Measurements from ENCODE around the gene IL1RAPL1.

Gene IL1RAPL1

DNA sequence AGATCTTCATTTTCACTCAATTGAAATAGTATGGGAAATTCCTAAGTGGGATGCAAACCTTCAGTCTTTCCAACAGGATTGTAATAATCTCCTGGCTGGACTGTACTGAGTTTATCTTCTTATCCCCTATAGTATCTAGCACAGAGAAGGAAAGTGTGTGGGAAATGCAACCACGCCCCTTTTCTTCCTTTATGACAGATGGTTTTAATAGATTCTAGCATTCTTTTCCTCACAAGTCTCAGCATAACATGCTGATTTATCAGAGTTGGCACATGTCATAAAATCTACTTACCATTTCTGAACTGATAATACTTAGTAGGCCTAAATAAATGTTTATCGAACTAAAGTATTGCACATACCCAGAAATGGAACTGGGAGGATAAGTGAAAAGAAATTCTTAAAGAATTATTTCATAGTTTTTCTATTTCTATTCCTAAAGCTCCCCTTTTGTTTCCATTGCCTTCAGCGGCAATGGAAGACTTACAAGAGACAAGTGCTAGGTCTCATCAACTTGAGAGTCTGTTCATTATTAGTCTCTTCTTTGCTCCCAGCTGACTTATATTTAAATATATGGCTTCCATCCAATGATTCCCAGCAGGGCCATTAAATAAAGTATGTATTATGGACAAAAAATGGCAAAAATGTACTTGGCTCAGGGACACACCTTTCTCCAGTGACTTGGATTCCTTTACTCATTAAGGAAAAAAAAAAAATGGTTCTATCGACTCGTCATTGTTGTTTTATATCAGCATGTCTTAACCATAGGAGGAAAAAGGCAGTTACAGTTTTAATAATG, 484.5 kb downstream of the IL1RAPL1 start:
- H3K4me3 ChIP-seq (replicated peaks in 1 of 2; ENCODE audit: low read depth in 2 of 2, low read length in 2 of 2): no peak overlapping the region
- peak; percentile 1 to 30 for DNase-seq (ENCODE audit: low read depth in 2 of 2)
- TF ChIP-seq, protein P1, sequence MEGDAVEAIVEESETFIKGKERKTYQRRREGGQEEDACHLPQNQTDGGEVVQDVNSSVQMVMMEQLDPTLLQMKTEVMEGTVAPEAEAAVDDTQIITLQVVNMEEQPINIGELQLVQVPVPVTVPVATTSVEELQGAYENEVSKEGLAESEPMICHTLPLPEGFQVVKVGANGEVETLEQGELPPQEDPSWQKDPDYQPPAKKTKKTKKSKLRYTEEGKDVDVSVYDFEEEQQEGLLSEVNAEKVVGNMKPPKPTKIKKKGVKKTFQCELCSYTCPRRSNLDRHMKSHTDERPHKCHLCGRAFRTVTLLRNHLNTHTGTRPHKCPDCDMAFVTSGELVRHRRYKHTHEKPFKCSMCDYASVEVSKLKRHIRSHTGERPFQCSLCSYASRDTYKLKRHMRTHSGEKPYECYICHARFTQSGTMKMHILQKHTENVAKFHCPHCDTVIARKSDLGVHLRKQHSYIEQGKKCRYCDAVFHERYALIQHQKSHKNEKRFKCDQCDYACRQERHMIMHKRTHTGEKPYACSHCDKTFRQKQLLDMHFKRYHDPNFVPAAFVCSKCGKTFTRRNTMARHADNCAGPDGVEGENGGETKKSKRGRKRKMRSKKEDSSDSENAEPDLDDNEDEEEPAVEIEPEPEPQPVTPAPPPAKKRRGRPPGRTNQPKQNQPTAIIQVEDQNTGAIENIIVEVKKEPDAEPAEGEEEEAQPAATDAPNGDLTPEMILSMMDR (IDR thresholded peaks at IDR 0.05; ENCODE audit: low read depth, low read length): no peak

GRCh38 chrX:29082558-29082957, 495.3 kb downstream of the IL1RAPL1 start:
- DNase-seq (ENCODE audit: low read depth in 2 of 2): no peak
- TF ChIP-seq, protein P1 (IDR thresholded peaks at IDR 0.05; ENCODE audit: low read depth, low read length): no peak
- no peak overlapping the region for H3K4me3 ChIP-seq (replicated peaks in 1 of 2; ENCODE audit: low read depth in 2 of 2, low read length in 2 of 2)

- no peak overlapping the region for H3K4me3 ChIP-seq (replicated peaks in 1 of 2; ENCODE audit: low read depth in 2 of 2, low read length in 2 of 2)
- TF ChIP-seq, protein P1 (IDR thresholded peaks at IDR 0.05; ENCODE audit: low read depth, low read length): no peak
- DNase-seq (ENCODE audit: low read depth in 2 of 2): no peak
Observed at GRCh38 chrX:29083823-29084222, 496.6 kb downstream of the IL1RAPL1 start.

DNA sequence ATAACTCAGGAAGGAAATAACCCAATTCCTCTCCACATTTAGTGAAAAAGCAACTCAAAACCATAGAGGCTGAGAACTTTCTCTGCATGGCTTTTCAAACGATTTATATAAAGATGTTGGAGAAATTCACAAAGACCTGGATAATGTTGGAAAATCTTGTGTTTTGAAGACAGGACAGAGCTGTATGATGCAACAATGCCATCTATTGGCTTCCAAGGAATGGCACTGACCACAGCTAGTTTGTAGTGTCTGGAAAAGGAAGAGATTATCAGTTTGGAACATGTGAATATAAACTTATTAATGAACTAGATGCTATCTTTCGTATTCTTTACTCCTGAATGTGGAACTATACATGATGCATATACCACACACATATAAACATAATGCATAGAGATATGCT, 503.6 kb downstream of the IL1RAPL1 start:
- peak; percentile 25 to 44 for DNase-seq (ENCODE audit: low read depth in 2 of 2)
- TF ChIP-seq, protein P1 (IDR thresholded peaks at IDR 0.05; ENCODE audit: low read depth, low read length): no peak
- no peak overlapping the region for H3K4me3 ChIP-seq (replicated peaks in 1 of 2; ENCODE audit: low read depth in 2 of 2, low read length in 2 of 2)

- H3K4me3 ChIP-seq (replicated peaks in 1 of 2; ENCODE audit: low read depth in 2 of 2, low read length in 2 of 2): no peak overlapping the region
- DNase-seq (ENCODE audit: low read depth in 2 of 2): peak in 1 of 2 donors; percentile 1
- TF ChIP-seq, protein P1 (IDR thresholded peaks at IDR 0.05; ENCODE audit: low read depth, low read length): no peak
Observed at GRCh38 chrX:29107231-29107630, 520.0 kb downstream of the IL1RAPL1 start.

DNA sequence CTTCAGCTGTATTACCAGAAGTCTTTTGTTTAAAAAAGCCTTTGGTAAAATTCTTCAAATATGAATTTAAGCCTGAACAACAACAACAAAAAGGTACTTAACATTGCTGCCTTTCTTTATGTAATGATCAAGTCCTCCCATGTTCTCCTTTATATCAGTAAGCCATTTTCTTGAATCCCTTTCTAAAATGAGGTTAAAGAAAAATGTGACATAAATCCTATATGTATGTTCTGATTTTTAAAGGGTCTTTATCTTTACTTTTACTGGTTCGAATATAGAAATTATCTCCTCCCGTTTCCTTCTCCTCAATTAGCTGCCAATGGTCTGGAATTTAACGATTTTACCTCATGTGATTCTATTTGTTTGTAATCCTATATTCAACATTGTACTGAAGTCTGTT, 522.8 kb downstream of the IL1RAPL1 start:
- DNase-seq (ENCODE audit: low read depth in 2 of 2): no peak
- TF ChIP-seq, protein P1 (IDR thresholded peaks at IDR 0.05; ENCODE audit: low read depth, low read length): no peak

More for the DNA sequence above, 522.8 kb downstream of the IL1RAPL1 start:
- no peak overlapping the region for H3K4me3 ChIP-seq (replicated peaks in 1 of 2; ENCODE audit: low read depth in 2 of 2, low read length in 2 of 2)
